T-helper 22 cell (primary cell): ENCODE data around the gene GTF3C5.
"Not testable (repeated sequence)": the region's sequence is repeated elsewhere in the genome, so short reads cannot be mapped to it uniquely, and the experiment has no call there.

Experiments used
- DNase-seq: peaks from one replicate; pipeline ENCODE4 v3.0.0-alpha.2; 2020; ENCODE audit warnings: low read depth

Gene GTF3C5

GRCh38 chr9:133031496-133031911 lies 707 bp downstream of the GTF3C5 start:
- DNase-seq = no peak

- no peak for DNase-seq
Observed at GRCh38 chr9:133032171-133032570, 1.4 kb downstream of the GTF3C5 start.

- DNase-seq = no peak
Observed at GRCh38 chr9:133035669-133036068, 4.9 kb downstream of the GTF3C5 start.

GRCh38 chr9:133037775-133038515 lies 7.1 kb downstream of the GTF3C5 start:
- no peak for DNase-seq

GRCh38 chr9:133040892-133041479 lies 10.2 kb downstream of the GTF3C5 start:
- not testable (repeated sequence) for DNase-seq

GRCh38 chr9:133041958-133042357 lies 11.2 kb downstream of the GTF3C5 start:
- no peak for DNase-seq

GRCh38 chr9:133042676-133043075 lies 11.9 kb downstream of the GTF3C5 start:
- no peak for DNase-seq

- DNase-seq = no peak
Observed at GRCh38 chr9:133043449-133044035, 12.7 kb downstream of the GTF3C5 start.

- no peak for DNase-seq
Observed at GRCh38 chr9:133044125-133044524, 13.3 kb downstream of the GTF3C5 start.

- DNase-seq = no peak
Observed at GRCh38 chr9:133044661-133045060, 13.9 kb downstream of the GTF3C5 start.

- no peak for DNase-seq
Observed at GRCh38 chr9:133045132-133045531, 14.3 kb downstream of the GTF3C5 start.

- no peak for DNase-seq
Observed at GRCh38 chr9:133046196-133046899, 15.6 kb downstream of the GTF3C5 start.

GRCh38 chr9:133046900-133047295 lies 16.1 kb downstream of the GTF3C5 start:
- no peak for DNase-seq

GRCh38 chr9:133048595-133048994 lies 17.8 kb downstream of the GTF3C5 start:
- DNase-seq = no peak

GRCh38 chr9:133049043-133049442 lies 18.2 kb downstream of the GTF3C5 start:
- DNase-seq = no peak

- no peak for DNase-seq
Observed at GRCh38 chr9:133050142-133050541, 19.3 kb downstream of the GTF3C5 start.

GRCh38 chr9:133050781-133051180 lies 20.0 kb downstream of the GTF3C5 start:
- DNase-seq = no peak

GRCh38 chr9:133051281-133051900 lies 20.6 kb downstream of the GTF3C5 start:
- DNase-seq = no peak

GRCh38 chr9:133051966-133052539 lies 21.3 kb downstream of the GTF3C5 start:
- no peak for DNase-seq

GRCh38 chr9:133054194-133054890 lies 23.5 kb downstream of the GTF3C5 start:
- no peak for DNase-seq

- DNase-seq = no peak
Observed at GRCh38 chr9:133054966-133055365, 24.2 kb downstream of the GTF3C5 start.
